ENCODE data around the gene KLKB1.
"Not testable (repeated sequence)": the region's sequence is repeated elsewhere in the genome, so short reads cannot be mapped to it uniquely, and the experiment has no call there.

Gene KLKB1

DNA sequence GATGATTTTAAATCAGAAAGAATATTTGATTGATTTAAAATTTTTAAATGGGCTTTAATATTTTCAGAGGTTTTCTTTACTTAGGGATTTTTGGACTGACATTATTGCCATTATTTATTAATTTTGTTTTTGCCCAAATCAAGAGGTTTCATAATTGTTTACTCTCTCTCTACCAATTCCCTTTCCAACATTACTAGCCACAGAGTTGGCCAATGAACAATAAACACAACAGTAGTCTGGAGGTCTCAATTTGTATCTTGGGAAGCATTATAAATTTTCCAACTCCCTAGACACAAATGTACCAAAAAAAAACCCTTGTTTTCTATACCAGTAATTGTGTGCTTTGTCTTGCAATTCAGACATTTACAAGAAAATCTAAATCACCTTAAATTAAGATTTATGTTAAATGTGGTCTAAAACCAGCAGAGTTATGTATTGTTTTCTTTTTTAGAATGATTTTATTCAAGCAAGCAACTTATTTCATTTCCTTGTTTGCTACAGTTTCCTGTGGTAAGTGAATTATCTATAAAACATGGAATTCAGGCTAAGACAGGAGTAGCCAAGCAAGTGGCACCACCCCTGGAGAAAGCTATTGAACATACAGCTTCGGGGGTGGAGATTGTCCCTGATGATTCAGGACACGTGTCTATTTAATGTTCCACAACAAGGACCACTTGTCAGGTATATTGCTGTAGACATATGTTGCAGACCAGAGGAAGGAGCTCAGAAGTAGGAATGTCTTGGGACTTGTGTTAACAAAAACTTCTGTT lies 622 bp downstream of the KLKB1 start:
- DNase-seq, result no peak

DNA sequence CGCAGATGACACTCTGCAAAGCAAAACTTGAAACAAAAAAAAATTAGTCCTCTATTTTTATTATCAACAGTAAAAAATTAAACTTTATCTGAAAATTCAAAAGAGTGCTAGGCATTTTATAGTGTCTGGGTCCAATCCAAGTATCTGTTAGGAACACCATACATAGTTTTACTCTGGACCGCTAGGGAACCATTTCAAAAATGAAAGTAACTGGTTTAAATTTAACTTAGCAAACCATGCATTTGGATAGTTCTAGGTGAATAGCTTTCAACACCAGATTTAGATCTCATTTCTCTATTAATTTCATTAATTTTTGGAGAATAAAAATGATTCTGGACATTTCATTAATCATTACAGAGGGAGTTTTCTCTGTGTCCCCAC lies 1.2 kb downstream of the KLKB1 start:
- no peak for DNase-seq

DNA sequence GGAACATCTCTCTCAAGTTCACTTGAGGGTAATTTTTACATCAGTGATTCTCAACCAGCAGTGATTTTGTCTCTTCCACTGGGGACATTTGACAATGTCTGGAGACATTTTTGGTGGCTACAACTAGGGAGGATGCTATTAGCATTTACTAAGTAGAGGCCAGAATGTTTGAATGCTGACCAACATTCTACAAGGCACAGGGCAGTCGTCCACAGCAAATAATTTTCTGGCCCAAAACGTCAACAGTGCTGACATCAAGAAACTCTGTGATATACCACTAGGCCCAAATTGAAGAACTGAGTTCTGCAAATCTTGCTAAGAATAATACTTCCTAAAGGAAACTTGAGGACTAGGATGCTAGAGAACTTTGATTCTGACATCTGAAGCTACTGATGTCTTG lies 7.1 kb downstream of the KLKB1 start:
- DNase-seq, result no peak

DNA sequence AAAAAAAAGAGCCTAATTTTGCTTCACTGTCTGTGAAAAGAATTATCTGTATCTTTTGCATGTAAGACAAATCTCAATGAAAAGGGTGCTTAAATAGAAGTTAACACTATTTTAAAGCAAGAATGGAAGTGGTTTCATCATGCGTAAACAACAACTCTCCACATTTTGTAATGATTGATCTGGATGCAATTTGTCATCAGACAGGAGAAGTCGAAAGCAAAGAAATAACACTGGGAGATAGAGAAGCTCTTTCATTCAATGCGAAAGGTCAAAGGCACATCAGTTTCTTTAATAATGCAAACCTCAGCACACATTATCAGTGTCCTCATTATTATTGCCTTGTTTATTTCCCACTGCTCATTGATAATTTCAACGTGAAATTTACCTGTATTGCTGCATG lies 8.8 kb downstream of the KLKB1 start:
- DNase-seq, result no peak

DNA sequence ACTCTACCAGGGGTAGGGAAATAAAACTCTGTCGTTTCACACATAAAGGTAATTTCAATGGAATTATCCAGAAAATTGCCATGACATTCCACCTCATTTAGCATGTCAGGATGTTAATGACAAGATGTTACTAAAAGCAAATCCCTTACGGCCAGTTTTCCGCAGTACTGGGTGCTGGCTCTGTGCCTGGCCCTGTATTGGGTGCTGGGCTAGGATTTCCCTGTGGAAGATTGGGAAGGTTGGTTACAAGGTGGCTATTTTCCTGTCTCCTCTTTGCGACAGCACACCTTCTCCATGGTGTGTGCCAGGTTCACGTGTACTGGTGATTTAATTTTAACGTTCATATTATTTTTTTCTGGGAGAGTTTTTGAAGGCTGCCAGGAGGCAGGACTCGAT lies 13.1 kb downstream of the KLKB1 start:
- no peak for DNase-seq

DNA sequence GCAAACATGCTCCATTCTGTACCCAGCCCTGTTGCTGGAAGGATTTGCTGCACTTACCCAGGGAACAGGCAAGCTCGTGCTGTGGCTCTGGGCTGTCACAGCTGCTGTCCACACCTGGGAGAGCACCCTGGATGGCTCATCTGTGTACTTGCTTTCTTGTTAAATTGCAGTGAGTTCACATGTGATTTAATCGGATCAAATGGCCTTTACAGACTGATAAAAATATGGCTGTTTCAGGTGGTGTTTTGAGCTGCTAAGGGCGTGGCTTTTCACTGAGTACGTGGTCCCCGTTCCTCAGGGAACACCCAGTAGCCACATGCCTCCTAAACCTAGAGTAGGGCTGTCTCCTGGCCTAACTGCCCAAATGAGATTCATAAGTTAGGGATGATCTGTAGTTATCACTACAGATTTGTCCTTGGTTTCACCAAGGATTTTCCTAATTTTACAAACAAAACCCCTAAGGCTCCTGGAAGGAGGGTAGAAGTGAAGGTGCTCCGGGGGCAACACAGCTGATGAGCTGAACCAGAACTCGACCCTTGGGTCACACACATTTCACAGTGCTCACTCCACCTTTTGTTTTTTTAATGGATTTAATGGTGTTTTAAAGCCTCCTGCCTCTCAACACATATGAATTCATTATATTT lies 13.7 kb downstream of the KLKB1 start:
- no peak for DNase-seq

DNA sequence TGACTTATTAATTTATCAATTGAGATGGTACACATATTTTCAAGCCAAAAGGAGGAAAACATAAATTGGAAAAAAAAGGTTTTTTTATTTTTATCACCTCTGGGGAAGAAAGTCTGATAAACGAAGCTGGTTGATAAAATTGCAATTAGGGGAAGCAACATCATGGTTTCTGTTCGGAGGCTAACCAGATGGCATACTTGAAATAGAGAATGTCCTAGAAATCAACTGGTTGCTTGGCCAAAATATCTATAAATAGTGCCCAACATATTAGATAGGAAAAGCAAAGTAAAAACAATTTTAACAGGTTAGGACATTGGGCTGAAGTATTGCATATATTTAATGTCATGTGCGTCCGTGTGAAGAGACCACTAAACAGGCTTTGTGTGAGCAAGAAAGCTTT lies 14.3 kb downstream of the KLKB1 start:
- no peak for DNase-seq

DNA sequence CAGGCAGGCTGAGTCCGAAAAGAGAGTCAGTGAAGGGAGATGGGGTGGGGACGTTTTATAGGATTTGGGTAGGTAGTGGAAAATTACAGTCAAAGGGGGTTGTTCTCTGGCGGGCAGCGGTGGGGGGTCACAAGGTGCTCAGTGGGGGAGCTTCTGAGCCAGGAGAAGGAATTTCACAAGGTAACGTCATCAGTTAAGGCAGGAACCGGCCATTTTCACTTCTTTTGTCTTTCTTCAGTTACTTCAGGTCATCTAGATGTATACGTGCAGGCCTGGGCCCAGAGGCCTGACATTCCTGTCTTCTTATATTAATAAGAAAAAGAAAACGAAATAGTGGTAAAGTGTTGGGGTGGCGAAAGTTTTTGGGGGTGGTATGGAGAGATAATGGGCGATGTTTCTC lies 14.7 kb downstream of the KLKB1 start:
- DNase-seq, result not testable (repeated sequence)

DNA sequence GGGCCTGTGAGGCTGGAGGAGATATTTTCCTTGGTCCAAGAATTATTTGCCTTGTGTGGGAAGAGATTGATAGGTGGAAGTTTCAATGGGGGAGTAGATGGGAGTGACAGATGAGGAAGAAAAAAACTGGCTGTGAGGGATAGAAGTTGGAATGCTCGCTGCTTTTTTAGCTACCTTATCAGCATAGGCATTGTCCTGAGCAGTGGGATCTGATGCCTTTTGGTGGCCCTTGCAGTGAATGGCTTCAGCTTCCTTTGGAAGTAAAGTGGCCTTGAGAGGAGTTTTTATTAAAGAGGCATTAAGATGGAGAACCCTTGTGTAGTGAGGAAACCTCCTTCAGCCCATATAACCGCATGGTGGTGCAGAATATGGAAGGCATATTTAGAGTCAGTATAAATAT lies 16.0 kb downstream of the KLKB1 start:
- no peak for DNase-seq

DNA sequence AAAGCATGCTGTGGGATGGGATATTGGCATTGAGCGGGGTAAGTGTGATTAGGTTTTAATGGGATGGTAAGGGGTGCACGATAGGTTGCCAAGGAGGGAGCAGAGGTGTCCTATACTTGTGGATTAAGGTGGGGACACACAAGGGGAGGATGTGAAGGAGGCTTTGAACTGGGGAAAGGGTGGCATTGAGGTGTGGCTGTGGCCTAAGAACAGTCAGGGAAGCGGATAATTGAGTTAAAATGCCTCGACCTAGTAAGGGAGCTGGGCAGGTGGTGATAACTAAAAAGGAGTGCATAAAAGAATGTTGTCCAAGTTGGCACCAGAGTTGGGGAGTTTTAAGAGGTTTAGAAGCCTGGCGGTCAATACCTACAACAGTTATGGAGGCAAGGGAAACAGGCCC lies 17.5 kb downstream of the KLKB1 start:
- DNase-seq, result no peak

DNA sequence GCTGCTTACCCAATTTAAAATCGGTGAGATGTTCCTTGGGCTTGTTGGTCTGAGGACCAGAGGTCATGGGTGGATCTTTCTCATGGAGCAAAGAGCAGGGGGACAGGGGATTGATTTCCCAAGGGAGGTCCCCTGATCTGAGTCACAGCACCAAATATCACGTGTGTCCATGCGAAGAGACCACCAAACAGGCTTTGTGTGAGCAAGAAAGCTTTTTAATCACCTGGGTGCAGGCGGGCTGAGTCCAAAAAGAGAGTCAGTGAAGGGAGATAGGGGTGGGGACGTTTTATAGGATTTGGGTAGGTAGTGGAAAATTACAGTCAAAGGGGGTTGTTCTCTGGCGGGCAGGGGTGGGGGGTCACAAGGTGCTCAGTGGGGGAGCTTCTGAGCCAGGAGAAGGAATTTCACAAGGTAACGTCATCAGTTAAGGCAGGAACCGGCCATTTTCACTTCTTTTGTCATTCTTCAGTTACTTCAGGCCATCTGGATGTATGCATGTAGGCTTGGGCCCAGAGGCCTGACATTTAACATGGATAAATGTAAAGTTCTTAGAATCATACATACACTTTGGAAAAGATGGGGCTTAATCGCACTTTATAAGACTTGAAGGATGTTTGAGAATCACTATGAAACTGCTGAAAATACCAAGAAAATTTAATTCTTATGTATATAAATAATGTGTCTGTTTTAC lies 19.9 kb downstream of the KLKB1 start:
- DNase-seq, result not testable (repeated sequence)

DNA sequence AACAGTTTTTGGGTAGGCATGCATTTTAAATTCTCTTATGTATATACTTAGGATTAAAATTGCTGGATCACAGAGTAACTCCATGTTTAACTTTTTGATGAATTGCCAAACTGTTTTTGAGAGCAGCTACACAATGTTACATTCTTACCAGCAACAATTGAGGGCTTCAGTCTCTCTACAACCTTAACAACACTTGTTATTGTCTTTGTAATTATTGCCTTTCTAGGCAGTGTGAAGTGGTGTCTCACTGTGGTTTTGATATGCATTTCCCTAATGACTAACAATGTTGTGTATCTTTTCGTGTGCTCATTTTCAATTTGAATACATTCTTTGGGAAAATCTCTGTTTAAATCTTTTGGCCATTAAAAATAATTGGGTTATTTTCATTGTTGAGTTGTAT lies 21.3 kb downstream of the KLKB1 start:
- DNase-seq, result no peak

DNA sequence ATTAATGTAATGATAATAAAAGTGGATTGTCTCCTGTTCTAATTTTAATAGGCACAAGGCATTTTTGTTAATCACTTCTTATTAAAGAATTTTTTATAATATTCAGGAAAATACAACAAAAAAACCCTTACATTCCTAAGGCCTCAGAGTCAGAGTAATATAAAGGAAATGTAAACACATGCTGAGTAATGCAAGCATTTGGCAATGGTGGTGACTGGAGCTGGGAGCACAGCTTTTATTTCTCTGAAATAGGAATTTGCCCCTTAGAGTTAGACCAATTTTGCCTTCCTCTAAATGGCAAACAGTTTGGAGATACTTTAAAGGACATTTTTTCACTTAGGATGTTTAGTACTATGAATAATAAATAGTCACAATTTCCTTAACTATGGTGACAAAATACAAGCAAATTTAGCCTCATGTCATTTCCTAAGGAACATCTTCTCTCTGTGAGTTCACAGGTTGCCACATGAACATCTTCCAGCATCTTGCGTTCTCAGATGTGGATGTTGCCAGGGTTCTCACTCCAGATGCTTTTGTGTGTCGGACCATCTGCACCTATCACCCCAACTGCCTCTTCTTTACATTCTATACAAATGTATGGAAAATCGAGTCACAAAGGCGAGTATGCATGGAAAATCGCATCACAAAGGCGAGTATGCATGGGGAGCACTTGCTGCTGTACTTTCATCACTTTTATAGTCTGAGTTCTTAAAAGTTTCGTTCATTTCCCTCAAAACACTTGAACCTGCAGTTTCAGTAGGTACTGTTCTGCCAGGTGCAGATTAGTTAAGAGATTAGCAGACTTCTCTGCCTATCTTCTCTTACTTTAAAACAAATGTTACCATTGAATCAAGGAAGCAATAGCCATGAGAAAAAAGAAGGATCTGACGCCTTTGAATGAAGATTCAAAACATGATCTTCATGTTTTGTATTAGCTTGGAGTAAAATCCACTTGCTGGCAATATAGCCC lies 22.8 kb downstream of the KLKB1 start:
- no peak for DNase-seq

DNA sequence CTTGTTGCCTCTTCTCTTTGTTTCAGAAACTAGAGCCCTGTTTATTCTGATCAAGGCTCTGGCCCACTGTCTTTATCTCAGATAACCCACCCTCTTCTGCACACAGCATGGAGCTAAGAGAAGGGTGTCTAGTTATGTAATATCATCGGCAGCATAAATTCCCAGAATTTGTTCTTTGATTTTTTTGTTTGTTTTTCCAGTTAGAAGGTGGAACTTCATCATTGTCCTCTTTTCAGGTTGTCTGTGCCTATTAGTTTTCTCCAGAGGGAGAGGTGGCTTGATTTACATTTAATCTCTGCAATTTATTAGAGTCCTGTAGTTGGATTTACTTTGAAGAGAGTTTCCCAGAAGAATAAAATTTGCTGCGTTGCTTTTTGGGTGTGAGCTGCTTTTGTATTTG lies 23.5 kb downstream of the KLKB1 start:
- no peak for DNase-seq

DNA sequence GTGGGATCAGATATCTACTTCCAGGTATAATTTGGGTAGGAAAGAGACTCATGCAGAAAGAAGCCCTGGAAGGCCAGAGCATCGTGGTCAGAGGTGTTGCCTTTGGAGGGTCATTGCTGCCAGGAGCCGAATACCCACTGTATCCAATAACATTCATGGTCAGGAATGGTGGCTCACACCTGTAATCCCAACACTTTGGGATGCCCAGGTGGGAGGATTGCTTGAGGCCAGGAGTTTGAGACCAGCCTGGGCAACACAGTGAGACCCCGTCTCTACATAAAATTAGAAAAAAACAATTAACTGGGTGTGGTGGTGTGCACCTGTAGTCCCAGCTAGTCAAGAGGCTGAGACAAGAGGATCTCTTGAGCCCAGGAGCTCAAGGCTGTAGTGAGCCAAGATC lies 27.8 kb downstream of the KLKB1 start:
- no peak for DNase-seq

DNA sequence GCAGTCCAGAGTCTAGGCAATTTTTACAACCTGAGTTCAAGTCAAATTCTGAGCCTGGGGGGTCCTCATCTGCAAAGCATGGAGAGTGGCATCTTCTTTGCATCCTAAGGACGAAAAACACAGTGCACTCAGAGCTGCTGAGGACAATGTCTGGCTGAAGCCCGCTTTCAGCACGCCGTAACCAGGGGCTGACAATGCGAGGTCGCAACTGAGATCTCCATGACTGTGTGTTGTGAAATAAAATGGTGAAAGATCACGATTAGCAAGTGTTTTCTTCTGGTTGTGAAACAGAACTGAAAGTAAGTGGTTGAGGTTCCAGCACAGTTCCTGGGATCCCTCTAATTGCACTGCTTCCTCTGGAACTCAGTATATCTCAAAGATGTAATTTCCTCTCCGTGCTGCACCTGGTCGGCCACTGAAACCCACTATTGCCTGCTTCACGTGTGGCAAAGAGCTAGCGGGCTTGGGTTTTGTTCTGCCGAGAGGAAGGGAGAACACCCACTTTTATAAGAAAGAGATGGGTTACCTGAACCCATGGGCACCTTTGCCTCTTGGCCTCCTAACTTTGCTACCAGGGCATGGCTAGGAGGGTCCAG lies 31.0 kb downstream of the KLKB1 start:
- no peak for DNase-seq

DNA sequence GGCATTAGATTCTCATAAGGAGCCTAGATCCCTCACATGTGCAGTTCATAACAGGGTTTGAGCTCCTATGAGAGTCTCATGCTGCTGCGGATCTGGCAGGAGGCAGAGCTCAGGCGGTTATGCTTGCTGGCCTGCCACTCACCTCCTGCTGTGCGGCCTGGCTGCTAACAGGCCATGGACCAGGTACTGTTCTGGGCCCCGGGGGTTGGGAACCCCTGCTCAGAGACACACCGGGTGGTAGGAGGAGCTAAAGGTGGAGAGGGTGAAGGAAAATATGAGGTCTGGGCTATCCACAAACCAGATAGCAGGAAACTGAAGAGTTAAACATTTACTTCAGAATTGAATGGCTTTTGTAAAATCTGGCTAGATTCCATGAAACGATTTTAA lies 32.8 kb downstream of the KLKB1 start:
- DNase-seq, result no peak

DNA sequence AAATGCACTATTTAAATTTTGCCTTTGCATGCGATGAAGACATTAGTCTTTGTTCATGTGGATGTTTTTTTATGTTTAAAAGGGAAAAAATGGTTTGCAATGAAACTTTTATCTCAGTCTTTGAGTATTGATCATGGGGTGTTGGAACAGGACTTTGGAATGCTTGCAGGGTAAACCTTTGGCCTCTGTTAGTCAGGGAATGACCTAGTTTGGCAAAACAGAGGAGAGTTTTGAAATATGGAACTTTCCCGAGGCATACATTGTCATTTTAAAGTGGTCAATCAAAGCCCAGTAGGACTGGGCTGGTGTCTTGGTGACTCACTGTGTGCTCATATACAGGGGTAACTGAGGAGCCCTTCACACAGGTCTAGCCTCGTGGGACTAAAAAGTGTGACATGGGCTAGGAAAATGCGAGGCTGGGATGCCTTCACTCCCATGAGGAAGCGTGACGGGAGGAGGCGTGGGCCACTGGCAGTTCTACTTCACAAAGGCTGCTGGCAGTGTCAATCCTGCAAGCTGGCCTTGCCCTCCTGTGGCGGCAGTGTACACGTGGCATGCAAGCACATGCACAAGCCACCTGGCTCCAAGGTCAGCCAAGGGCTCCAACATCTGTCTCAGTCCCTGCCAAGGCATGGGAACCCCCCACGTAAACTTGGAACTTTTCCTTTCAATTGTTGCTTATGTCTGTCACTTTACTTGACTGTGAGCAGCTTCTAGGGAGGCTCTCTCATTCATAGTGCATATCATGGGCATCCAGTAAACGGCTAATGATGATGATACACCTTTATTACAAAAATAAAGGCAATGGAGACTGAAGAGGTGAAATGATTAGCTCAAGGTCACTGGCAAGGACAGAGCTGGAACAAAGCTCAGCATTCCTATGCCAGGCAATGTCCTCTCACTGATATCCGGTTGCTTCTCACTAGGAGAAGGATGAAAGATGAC lies 33.5 kb downstream of the KLKB1 start:
- DNase-seq, result no peak

DNA sequence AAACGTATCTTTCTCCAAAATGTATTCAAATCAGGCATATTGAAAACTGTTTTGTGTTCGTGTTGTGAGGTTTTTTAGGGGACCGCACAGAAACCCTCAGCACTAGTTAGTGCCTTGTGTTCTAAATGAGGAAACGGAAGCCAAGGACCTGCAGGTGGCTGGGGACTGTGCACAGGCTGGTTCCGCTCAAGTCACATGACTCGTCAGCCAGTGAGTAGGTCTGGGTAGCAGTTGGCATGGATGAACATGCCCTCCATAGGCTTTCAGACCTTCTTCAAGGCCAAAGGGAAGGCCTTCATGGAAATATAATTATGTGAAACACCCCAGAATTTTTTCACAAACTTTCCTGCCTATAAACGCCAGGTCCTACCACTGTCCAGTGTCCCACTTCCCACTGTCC lies 37.4 kb downstream of the KLKB1 start:
- no peak for DNase-seq

DNA sequence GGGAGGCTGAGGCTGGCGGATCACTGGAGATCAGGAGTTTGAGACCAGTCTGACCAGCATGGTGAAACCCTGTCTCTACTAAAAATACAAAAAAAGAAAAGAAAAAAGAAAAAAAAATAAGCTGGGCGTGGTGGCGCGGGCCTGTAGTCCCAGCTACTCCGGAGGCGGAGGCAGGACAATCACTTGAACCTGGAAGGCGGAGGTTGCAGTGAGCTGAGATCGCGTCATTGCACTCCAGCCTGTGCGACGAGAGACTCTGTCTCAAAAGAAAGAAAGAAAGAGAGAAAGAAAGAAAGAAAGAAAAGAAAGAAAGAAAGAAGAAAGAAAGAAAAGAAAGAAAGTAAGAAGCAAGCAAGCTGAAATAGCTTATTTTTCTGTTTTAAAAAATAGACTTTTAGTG lies 37.9 kb downstream of the KLKB1 start:
- not testable (repeated sequence) for DNase-seq
